Breast epithelium (tissue), 3 donors: ENCODE data around the gene MSLN.

Source experiments
- POLR2A ChIP-seq: fragments of 450-650 bp; IDR thresholded peaks from one replicate; pipeline ENCODE4 v1.6.1; 2016; ENCODE audit warnings: antibody characterized with exemption, mild to moderate bottlenecking, moderate library complexity
- TF ChIP-seq, protein P1 (sequence below), 3 donors: fragments of 450-650 bp; IDR thresholded peaks; one replicate each; pipeline ENCODE4 v1.5.1; 2016 to 2017; ENCODE audit warnings: antibody characterized with exemption in 3 of 3, mild to moderate bottlenecking in 3 of 3, moderate library complexity in 3 of 3

DNA sequence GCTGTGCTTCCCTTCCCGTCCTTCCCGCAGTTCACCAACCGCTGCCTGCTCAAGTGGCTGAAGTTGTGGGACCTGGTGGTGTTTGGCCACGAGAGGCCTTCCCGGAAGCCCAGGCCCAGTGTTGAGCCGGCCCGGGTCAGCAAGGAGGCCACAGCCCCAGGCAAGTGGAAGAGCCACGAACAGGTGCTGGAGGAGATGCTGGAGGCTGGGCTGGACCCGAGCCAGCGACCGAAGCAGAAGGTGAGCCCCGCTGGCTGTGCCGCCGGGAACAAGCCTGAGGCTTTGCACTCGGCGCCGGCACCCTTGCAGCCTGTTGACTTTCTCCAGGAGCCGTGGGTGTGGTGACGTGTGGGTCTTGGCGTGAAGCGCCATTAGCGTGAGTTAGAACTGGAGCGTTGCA, 30.6 kb downstream of the MSLN start:
- TF ChIP-seq, protein P1, sequence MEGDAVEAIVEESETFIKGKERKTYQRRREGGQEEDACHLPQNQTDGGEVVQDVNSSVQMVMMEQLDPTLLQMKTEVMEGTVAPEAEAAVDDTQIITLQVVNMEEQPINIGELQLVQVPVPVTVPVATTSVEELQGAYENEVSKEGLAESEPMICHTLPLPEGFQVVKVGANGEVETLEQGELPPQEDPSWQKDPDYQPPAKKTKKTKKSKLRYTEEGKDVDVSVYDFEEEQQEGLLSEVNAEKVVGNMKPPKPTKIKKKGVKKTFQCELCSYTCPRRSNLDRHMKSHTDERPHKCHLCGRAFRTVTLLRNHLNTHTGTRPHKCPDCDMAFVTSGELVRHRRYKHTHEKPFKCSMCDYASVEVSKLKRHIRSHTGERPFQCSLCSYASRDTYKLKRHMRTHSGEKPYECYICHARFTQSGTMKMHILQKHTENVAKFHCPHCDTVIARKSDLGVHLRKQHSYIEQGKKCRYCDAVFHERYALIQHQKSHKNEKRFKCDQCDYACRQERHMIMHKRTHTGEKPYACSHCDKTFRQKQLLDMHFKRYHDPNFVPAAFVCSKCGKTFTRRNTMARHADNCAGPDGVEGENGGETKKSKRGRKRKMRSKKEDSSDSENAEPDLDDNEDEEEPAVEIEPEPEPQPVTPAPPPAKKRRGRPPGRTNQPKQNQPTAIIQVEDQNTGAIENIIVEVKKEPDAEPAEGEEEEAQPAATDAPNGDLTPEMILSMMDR (IDR thresholded peaks at IDR 0.05), result no peak
- TF ChIP-seq POLR2A, result no peak
